SK-N-SH (cell line): ENCODE measurements around the gene PRRT1.

Source experiments
- MXI1 ChIP-seq: IDR thresholded peaks from 2 replicates; pipeline ENCODE4 v1.6.1; 2012; ENCODE audit warnings: mild to moderate bottlenecking, low read depth, low read length, improper control_type of control experiment
- POLR2AphosphoS5 ChIP-seq: IDR thresholded peaks from 2 replicates; pipeline ENCODE4 v1.6.1; 2012; ENCODE audit warnings: low read depth, low read length
- RFX5 ChIP-seq: IDR thresholded peaks from 2 replicates; pipeline ENCODE4 v1.6.1; 2012; ENCODE audit warnings: mild to moderate bottlenecking, improper control_type of control experiment, low read length
- SMC3 ChIP-seq: IDR thresholded peaks from 2 replicates; pipeline ENCODE4 v1.6.1; 2012; ENCODE audit warnings: low read depth, low read length, improper control_type of control experiment
- TF ChIP-seq, protein P1 (sequence below): fragments of 200-600 bp; sonication (generic); IDR thresholded peaks from 2 replicates; pipeline ENCODE4 v1.6.1; 2017; ENCODE audit warnings: antibody characterized with exemption, mild to moderate bottlenecking, moderate library complexity
- TF ChIP-seq, protein P2 (sequence below): IDR thresholded peaks from 2 replicates; pipeline ENCODE4 v1.6.1; 2012; ENCODE audit warnings: mild to moderate bottlenecking, low read depth, low read length, moderate library complexity
- TF ChIP-seq, protein P3 (sequence below): IDR thresholded peaks from 2 replicates; pipeline ENCODE4 v1.4.0; 2012; ENCODE audit warnings: low read depth

DNA sequence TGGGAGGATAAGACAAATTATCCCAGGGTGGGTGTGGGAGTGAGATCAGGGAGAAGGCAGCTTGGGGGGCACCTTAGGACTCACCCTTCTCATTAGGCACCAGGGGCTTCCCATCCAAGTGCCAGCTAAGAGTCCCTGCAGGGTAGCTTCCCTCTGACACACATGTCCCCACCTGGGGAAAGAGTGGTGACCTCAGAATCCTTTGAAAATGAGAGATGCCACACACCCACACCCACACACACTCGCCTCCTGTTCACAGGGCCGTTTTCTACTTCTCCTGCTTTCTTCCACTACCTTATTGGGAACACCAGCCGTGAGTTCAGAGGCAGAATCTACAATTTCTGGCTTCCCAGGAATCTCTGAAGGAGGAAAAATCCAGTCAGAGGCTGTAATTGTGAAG is 31.3 kb upstream of the PRRT1 start:
- TF ChIP-seq, protein P1, sequence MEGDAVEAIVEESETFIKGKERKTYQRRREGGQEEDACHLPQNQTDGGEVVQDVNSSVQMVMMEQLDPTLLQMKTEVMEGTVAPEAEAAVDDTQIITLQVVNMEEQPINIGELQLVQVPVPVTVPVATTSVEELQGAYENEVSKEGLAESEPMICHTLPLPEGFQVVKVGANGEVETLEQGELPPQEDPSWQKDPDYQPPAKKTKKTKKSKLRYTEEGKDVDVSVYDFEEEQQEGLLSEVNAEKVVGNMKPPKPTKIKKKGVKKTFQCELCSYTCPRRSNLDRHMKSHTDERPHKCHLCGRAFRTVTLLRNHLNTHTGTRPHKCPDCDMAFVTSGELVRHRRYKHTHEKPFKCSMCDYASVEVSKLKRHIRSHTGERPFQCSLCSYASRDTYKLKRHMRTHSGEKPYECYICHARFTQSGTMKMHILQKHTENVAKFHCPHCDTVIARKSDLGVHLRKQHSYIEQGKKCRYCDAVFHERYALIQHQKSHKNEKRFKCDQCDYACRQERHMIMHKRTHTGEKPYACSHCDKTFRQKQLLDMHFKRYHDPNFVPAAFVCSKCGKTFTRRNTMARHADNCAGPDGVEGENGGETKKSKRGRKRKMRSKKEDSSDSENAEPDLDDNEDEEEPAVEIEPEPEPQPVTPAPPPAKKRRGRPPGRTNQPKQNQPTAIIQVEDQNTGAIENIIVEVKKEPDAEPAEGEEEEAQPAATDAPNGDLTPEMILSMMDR = no peak
- no peak for TF ChIP-seq POLR2AphosphoS5
- TF ChIP-seq RFX5 = no peak
- TF ChIP-seq SMC3 = no peak
- TF ChIP-seq, protein P2, sequence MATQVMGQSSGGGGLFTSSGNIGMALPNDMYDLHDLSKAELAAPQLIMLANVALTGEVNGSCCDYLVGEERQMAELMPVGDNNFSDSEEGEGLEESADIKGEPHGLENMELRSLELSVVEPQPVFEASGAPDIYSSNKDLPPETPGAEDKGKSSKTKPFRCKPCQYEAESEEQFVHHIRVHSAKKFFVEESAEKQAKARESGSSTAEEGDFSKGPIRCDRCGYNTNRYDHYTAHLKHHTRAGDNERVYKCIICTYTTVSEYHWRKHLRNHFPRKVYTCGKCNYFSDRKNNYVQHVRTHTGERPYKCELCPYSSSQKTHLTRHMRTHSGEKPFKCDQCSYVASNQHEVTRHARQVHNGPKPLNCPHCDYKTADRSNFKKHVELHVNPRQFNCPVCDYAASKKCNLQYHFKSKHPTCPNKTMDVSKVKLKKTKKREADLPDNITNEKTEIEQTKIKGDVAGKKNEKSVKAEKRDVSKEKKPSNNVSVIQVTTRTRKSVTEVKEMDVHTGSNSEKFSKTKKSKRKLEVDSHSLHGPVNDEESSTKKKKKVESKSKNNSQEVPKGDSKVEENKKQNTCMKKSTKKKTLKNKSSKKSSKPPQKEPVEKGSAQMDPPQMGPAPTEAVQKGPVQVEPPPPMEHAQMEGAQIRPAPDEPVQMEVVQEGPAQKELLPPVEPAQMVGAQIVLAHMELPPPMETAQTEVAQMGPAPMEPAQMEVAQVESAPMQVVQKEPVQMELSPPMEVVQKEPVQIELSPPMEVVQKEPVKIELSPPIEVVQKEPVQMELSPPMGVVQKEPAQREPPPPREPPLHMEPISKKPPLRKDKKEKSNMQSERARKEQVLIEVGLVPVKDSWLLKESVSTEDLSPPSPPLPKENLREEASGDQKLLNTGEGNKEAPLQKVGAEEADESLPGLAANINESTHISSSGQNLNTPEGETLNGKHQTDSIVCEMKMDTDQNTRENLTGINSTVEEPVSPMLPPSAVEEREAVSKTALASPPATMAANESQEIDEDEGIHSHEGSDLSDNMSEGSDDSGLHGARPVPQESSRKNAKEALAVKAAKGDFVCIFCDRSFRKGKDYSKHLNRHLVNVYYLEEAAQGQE = no peak
- no peak for TF ChIP-seq MXI1
- TF ChIP-seq, protein P3, sequence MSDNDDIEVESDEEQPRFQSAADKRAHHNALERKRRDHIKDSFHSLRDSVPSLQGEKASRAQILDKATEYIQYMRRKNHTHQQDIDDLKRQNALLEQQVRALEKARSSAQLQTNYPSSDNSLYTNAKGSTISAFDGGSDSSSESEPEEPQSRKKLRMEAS = no peak
